HG03196 (cell line): Measurements from ENCODE around the gene ARHGEF10L.

Experiments used
- ATAC-seq: cut with Tn5 transposase; IDR thresholded peaks from one replicate; pipeline ENCODE4 v1.9.1; 2021; ENCODE audit not compliant: unreplicated experiment

The ARHGEF10L gene

GRCh38 chr1:17700945-17701810 is 161.7 kb downstream of the ARHGEF10L start:
- ATAC-seq: no peak

- no peak for ATAC-seq
These were observed 164.7 kb downstream of the ARHGEF10L start for GRCh38 chr1:17704176-17704575.

GRCh38 chr1:17706445-17706844 is 166.9 kb downstream of the ARHGEF10L start:
- no peak for ATAC-seq

- ATAC-seq: no peak
These were observed 170.5 kb downstream of the ARHGEF10L start for GRCh38 chr1:17709981-17710380.

GRCh38 chr1:17710889-17711576 is 171.5 kb downstream of the ARHGEF10L start:
- ATAC-seq: no peak

- no peak for ATAC-seq
These were observed 172.0 kb downstream of the ARHGEF10L start for GRCh38 chr1:17711577-17711910.

- no peak for ATAC-seq
These were observed 172.4 kb downstream of the ARHGEF10L start for GRCh38 chr1:17711941-17712340.

GRCh38 chr1:17713993-17714392 is 174.5 kb downstream of the ARHGEF10L start:
- no peak for ATAC-seq

GRCh38 chr1:17717594-17718535 is 178.4 kb downstream of the ARHGEF10L start:
- no peak for ATAC-seq

GRCh38 chr1:17719874-17720273 is 180.4 kb downstream of the ARHGEF10L start:
- ATAC-seq: no peak

GRCh38 chr1:17721444-17721843 is 181.9 kb downstream of the ARHGEF10L start:
- ATAC-seq: no peak

- no peak for ATAC-seq
These were observed 184.2 kb downstream of the ARHGEF10L start for GRCh38 chr1:17723684-17724083.

- no peak for ATAC-seq
These were observed 184.7 kb downstream of the ARHGEF10L start for GRCh38 chr1:17724150-17724549.

GRCh38 chr1:17725084-17725719 is 185.7 kb downstream of the ARHGEF10L start:
- no peak for ATAC-seq

GRCh38 chr1:17725811-17726582 is 186.5 kb downstream of the ARHGEF10L start:
- no peak for ATAC-seq

- ATAC-seq: no peak
These were observed 188.7 kb downstream of the ARHGEF10L start for GRCh38 chr1:17728123-17728712.

- ATAC-seq: no peak
These were observed 189.8 kb downstream of the ARHGEF10L start for GRCh38 chr1:17729248-17729647.

GRCh38 chr1:17729909-17730308 is 190.4 kb downstream of the ARHGEF10L start:
- ATAC-seq: no peak

GRCh38 chr1:17731460-17731859 is 192.0 kb downstream of the ARHGEF10L start:
- no peak for ATAC-seq

GRCh38 chr1:17732475-17732874 is 193.0 kb downstream of the ARHGEF10L start:
- no peak for ATAC-seq
